Hepatocyte (in vitro differentiated cells): Measurements from ENCODE around the gene STX1A.
"Not testable (repeated sequence)": the region's sequence is repeated elsewhere in the genome, so short reads cannot be mapped to it uniquely, and the experiment has no call there.

Source experiments
- CTCF ChIP-seq: fragments of 200-600 bp; sonication (generic); IDR thresholded peaks from 2 replicates; pipeline ENCODE4 v1.5.1; 2016; ENCODE audit warnings: antibody characterized with exemption, mild to moderate bottlenecking; ENCODE audit not compliant: poor library complexity
- EZH2 ChIP-seq: fragments of 200-600 bp; sonication (generic); IDR thresholded peaks from 2 replicates; pipeline ENCODE4 v1.6.1; 2016; ENCODE audit warnings: antibody characterized with exemption, mild to moderate bottlenecking, borderline replicate concordance
- EZH2phosphoT487 ChIP-seq: fragments of 200-600 bp; sonication (generic); IDR thresholded peaks from one replicate; pipeline ENCODE4 v1.6.1; 2018; ENCODE audit warnings: antibody characterized with exemption, mild to moderate bottlenecking, low read depth, moderate library complexity; ENCODE audit not compliant: unreplicated experiment, severe bottlenecking

DNA sequence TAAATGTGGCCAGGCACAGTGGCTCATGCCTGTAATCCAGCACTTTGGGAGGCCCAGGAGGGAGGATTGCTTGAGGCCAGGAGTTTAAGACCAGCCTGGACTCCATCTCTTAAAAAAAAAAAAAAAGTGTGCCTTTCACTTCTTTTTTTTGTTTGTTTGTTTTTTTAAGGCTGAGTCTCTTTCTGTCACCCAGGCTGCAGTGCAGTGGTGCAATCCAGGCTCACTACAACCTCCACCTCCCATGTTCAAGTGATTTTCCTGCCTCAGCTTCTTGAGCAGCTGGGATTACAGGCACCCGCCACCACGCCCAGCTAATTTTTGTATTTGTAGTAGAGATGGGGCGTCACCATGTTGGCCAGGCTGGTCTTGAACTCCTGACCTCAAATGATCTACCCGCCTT lies 2.7 kb upstream of the STX1A start:
- not testable (repeated sequence) for TF ChIP-seq CTCF, EZH2, EZH2phosphoT487
